Vagina (tissue), 2 donors: ENCODE measurements around the gene FCAMR. TPM values are rescaled to one million over a fixed set of nuclear protein-coding genes. Genes with fewer than 3 reads are reported as not detected.

Source experiments
- DNase-seq, 2 donors: peaks; one replicate each; pipeline ENCODE4 v3.0.0-alpha.2; 2017; ENCODE audit errors: extremely low spot score in 2 of 2
- H3K27ac ChIP-seq: fragments of 200-600 bp; sonication (generic); one replicate; pipeline ENCODE4 v1.5.1; 2019
- H3K27me3 ChIP-seq: fragments of 200-600 bp; sonication (generic); one replicate; pipeline ENCODE4 v1.5.1; 2019
- H3K36me3 ChIP-seq, 2 donors: fragments of 200-600 bp; sonication (generic); one replicate each; pipeline ENCODE4 v1.5.1; 2017 to 2019
- H3K4me1 ChIP-seq: fragments of 200-600 bp; sonication (generic); one replicate; pipeline ENCODE4 v1.5.1; 2019
- H3K4me3 ChIP-seq, 2 donors: fragments of 200-600 bp; sonication (generic); 1 replicate in 1 of 2; 2 replicates in 1 of 2; pipeline ENCODE4 v1.5.1; 2016 to 2019
- H3K9me3 ChIP-seq: fragments of 200-600 bp; sonication (generic); one replicate; pipeline ENCODE4 v1.5.1; 2019
- CTCF ChIP-seq, 3 experiments: fragments of 450-650 bp in 2 of 3; fragments of 200-600 bp in 1 of 3; sonication (generic) in 1 of 3; IDR thresholded peaks; one replicate each; pipeline ENCODE4 v1.5.1; 2017 to 2019; ENCODE audit warnings: antibody characterized with exemption in 3 of 3, mild to moderate bottlenecking in 2 of 3, moderate library complexity in 2 of 3
- POLR2A ChIP-seq, 2 donors: fragments of 450-650 bp; IDR thresholded peaks; one replicate each; pipeline ENCODE4 v1.6.1; 2017; ENCODE audit warnings: antibody characterized with exemption in 2 of 2, mild to moderate bottlenecking in 2 of 2, moderate library complexity in 2 of 2
- POLR2AphosphoS5 ChIP-seq, 2 donors: sonication (generic); formaldehyde crosslinking; IDR thresholded peaks; one replicate each; pipeline ENCODE4 v1.9.0; 2017; ENCODE audit warnings: antibody characterized with exemption in 2 of 2, mild to moderate bottlenecking in 2 of 2, low read depth in 1 of 2; ENCODE audit not compliant: insufficient read depth in 1 of 2
- intact Hi-C: fragments of 100-400 bp; cut with DNase I; formaldehyde crosslinking; loops from one replicate; pipeline ENCODE4 v1.15.1; 2023
- total RNA-seq: library from RNA; depleted of rRNA; stranded (reverse); fragments of >200 nt; gene quantifications from one replicate; pipeline ENCODE4 v1.2.3, GENCODE V29; 2016

FCAMR gene
- total RNA-seq, 1 donor from 2014 or later = not detected

DNA sequence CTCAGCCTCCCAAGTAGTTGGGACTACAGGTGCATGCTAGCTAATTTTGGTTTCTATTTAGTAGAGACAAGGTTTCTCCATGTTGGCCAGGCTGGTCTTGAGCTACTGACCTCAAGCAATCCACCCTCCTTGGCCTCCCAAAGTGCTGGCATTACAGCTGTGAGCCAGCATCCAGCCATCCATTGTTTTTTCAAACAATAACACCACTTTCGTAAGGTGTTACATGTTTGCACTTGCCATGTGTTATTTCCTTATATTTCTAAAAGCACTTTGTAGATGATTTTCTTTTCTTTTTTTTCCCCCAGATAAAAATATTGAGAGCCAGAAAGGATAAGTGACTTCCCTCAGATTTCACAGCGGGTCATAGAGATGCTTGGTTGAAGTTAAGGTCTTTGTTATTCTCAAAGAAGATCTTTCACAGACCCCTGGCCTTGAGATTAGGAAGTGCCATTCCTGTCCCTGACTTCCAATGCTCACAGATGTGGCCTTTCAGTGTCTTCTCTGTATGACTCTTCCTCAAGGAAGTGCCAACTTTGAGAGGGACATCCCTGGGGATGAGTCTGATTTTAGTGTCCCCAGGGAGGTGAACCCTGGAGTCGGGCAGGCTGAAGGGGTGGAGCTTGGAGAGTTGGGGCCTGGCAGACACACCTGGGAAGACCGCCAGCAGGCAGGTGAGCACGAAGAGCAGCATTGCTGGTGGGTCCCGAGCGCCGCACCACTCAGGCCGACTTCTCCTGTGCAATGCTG lies 30.2 kb downstream of the FCAMR start:
- intact Hi-C loops = no loop called here
- no peak overlapping the region for H3K27ac ChIP-seq
- no peaks in the 10 kb centered on the region for H3K36me3 ChIP-seq
- H3K9me3 ChIP-seq = no peaks in the 10 kb centered on the region
- H3K27me3 ChIP-seq = no peaks in the 10 kb centered on the region
- H3K4me1 ChIP-seq = no peaks in the 10 kb centered on the region
- H3K4me3 ChIP-seq = no peak overlapping the region
- no peak for DNase-seq
- TF ChIP-seq POLR2A (IDR thresholded peaks at IDR 0.05) = no peak
- peak in 1 of 2 donors; percentile 9 for TF ChIP-seq POLR2AphosphoS5 (IDR thresholded peaks at IDR 0.05; ENCODE audit: insufficient read depth in 1 of 2, low read depth in 1 of 2)

GRCh38 chr1:206939131-206939530 lies 31.1 kb downstream of the FCAMR start:
- intact Hi-C loops = no loop called here
- TF ChIP-seq CTCF (IDR thresholded peaks at IDR 0.05) (no peak), POLR2A (IDR thresholded peaks at IDR 0.05) (no peak), POLR2AphosphoS5 (IDR thresholded peaks at IDR 0.05; ENCODE audit: insufficient read depth in 1 of 2, low read depth in 1 of 2) (no peak)

DNA sequence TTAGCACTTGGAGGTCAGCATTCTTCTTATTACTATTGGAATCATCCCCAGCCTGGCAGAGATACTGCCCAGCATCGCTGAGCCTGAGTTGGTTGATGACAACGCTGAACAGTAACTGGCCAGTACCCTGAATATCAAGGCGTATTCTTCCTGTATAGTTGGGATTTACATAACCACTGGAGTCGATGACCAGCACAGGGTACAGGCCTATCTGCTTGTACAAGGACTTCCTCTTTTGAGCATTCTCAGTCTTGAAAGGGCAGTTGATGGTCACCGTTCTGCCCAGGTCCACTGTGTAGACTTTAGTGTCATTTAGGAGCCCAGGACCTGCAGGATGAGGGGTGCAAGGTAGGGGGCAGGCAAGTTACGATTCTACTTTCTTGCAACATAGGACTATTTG lies 32.8 kb downstream of the FCAMR start:
- intact Hi-C loops = no loop called here
- Histone ChIP-seq H3K4me1 (no peaks in the 10 kb centered on the region), H3K9me3 (no peaks in the 10 kb centered on the region), H3K36me3 (no peaks in the 10 kb centered on the region), H3K4me3 (no peak overlapping the region), H3K27me3 (no peaks in the 10 kb centered on the region), H3K27ac (no peak overlapping the region)
- no peak for TF ChIP-seq POLR2AphosphoS5 (IDR thresholded peaks at IDR 0.05; ENCODE audit: insufficient read depth in 1 of 2, low read depth in 1 of 2)
- TF ChIP-seq CTCF (IDR thresholded peaks at IDR 0.05) = no peak
- TF ChIP-seq POLR2A (IDR thresholded peaks at IDR 0.05) = no peak
- no peak for DNase-seq

More at GRCh38 chr1:206939131-206939530, 31.1 kb downstream of the FCAMR start:
- no peak overlapping the region for H3K27ac ChIP-seq
- no peaks in the 10 kb centered on the region for H3K36me3 ChIP-seq
- no peaks in the 10 kb centered on the region for H3K27me3 ChIP-seq
- H3K4me1 ChIP-seq = no peaks in the 10 kb centered on the region
- H3K9me3 ChIP-seq = no peaks in the 10 kb centered on the region
- H3K4me3 ChIP-seq = no peak overlapping the region
- no peak for DNase-seq

DNA sequence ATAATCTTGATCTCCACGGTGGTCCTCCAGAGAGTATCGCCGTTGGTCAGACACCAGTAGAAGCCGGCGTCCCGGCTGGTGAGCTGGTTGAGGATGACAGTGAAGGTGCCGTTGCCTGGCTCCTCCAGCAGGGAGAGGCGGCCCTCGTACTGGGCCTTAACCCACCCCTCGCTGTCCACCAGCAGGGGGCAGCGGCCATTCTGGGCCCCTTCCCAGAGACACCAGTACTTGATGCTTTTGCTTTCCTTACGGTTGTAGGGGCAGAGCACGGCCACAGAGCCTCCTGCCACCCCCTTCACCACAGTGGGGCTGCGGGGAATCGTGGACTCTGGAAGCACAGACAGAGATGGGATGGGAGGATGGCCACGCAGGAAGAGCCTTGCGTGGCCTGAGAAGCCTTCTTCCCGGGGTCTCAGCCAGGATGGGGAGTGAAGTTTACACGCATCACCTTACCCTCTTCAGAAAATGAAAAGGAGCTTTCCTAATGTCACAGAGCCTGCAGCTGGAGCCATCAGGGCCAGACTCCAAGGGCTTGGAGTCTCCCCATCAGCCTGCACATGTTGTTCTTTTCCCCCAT lies 34.7 kb downstream of the FCAMR start:
- TF ChIP-seq POLR2AphosphoS5 (IDR thresholded peaks at IDR 0.05; ENCODE audit: insufficient read depth in 1 of 2, low read depth in 1 of 2) (no peak), CTCF (IDR thresholded peaks at IDR 0.05) (peak in 1 of 3 experiments; percentile 21)
- no peak for DNase-seq
- Histone ChIP-seq H3K27ac (no peak overlapping the region), H3K4me1 (no peaks in the 10 kb centered on the region), H3K27me3 (no peaks in the 10 kb centered on the region), H3K9me3 (no peaks in the 10 kb centered on the region), H3K4me3 (no peak overlapping the region), H3K36me3 (no peaks in the 10 kb centered on the region)
- intact Hi-C loops = no loop called here

GRCh38 chr1:206933333-206933945 lies 36.8 kb downstream of the FCAMR start:
- TF ChIP-seq POLR2A (IDR thresholded peaks at IDR 0.05) = no peak
- peak in 1 of 3 experiments; percentile 7 for TF ChIP-seq CTCF (IDR thresholded peaks at IDR 0.05)
- Histone ChIP-seq H3K4me3 (no peak overlapping the region), H3K27me3 (no peaks in the 10 kb centered on the region), H3K27ac (no peak overlapping the region), H3K36me3 (no peaks in the 10 kb centered on the region), H3K4me1 (no peaks in the 10 kb centered on the region), H3K9me3 (no peaks in the 10 kb centered on the region)
- intact Hi-C loops = no loop called here
- DNase-seq = no peak
